Epithelial cell of proximal tubule (primary cell): ENCODE measurements around the gene FAM3C. TPM values are rescaled to one million over a fixed set of nuclear protein-coding genes. Genes with fewer than 3 reads are reported as not detected.
A peak's percentile ranks its signal among the peaks of the same experiment; 100 is the strongest.

Source experiments
- DNase-seq: peaks from one replicate; pipeline ENCODE4 v3.0.0-alpha.2; 2011; ENCODE audit warnings: low read depth
- H3K4me3 ChIP-seq: 2 replicates; pipeline ENCODE4 v1.5.1; 2011; ENCODE audit warnings: low read depth, mild to moderate bottlenecking, low read length
- total RNA-seq: library from RNA; depleted of rRNA; stranded (reverse); fragments of >200 nt; gene quantifications from 2 replicates; pipeline ENCODE4 v1.2.3, GENCODE V29; 2015
- TF ChIP-seq, protein P1 (sequence below): conservative IDR thresholded peaks from 2 replicates; pipeline ENCODE4 v1.5.1; 2012; ENCODE audit warnings: low read depth, mild to moderate bottlenecking, low read length

The FAM3C gene
- total RNA-seq, 1 donor from 2014 or later, result 134 TPM

- peak; percentile 64 for DNase-seq
- H3K4me3 ChIP-seq, result peak overlapping the region; percentile 45
- TF ChIP-seq, protein P1, sequence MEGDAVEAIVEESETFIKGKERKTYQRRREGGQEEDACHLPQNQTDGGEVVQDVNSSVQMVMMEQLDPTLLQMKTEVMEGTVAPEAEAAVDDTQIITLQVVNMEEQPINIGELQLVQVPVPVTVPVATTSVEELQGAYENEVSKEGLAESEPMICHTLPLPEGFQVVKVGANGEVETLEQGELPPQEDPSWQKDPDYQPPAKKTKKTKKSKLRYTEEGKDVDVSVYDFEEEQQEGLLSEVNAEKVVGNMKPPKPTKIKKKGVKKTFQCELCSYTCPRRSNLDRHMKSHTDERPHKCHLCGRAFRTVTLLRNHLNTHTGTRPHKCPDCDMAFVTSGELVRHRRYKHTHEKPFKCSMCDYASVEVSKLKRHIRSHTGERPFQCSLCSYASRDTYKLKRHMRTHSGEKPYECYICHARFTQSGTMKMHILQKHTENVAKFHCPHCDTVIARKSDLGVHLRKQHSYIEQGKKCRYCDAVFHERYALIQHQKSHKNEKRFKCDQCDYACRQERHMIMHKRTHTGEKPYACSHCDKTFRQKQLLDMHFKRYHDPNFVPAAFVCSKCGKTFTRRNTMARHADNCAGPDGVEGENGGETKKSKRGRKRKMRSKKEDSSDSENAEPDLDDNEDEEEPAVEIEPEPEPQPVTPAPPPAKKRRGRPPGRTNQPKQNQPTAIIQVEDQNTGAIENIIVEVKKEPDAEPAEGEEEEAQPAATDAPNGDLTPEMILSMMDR, result no peak
These were observed 1.7 kb upstream of the FAM3C start for GRCh38 chr7:121397822-121398221.

GRCh38 chr7:121397361-121397760, 1.3 kb upstream of the FAM3C start:
- TF ChIP-seq, protein P1, result no peak
- DNase-seq, result no peak
- H3K4me3 ChIP-seq, result no peak overlapping the region

DNA sequence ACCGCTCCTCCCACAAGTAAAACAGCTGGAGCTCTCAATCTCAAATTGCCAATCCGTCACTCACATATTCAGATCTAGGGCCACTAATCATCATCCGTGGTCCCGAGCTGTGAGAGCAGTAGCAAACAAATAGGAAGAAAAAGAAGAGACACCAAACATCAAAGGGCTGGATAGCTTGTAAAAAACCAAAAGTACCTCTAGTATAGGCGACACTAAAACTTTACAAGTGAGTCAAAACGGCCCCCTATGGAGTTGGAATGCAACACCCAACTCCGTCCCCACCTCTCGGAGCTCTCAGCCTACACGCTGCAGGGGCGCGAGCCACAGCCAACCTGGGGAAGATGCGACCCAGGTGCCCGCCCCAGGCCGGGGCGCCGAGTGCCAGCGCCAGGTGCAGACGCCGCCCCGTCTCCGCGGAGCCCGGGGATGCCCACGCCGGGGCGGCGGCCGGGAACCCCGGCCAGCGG, 581 bp downstream of the FAM3C start:
- H3K4me3 ChIP-seq, result peak overlapping the region; percentile 77
- DNase-seq, result no peak
- TF ChIP-seq, protein P1, result no peak

- DNase-seq, result peak; percentile 64
- TF ChIP-seq, protein P1, result no peak
- peak overlapping the region; percentile 77 for H3K4me3 ChIP-seq
These were observed 1.4 kb downstream of the FAM3C start for GRCh38 chr7:121394709-121395140.

DNA sequence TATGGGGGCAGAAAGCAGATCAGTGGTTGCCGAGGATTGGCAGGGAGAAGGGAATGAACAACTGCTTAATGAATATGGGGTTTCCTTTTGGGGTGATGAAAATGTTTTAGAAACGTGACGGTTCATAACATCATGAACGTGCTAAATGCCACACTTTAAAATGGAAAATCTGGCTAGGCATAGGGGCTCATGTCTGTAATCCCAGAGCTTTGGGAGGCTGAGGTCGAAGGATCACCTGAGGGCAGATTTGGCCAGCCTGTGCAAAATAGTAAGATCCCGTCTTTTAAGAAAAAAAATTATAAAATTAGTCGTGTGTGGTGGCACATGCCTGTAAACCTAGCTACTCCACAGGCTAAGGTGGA, 3.1 kb downstream of the FAM3C start:
- H3K4me3 ChIP-seq, result peak overlapping the region; percentile 22
- TF ChIP-seq, protein P1, result no peak
- no peak for DNase-seq

- TF ChIP-seq, protein P1, result no peak
- no peak for DNase-seq
These were observed 3.7 kb downstream of the FAM3C start for GRCh38 chr7:121392277-121393004.

DNA sequence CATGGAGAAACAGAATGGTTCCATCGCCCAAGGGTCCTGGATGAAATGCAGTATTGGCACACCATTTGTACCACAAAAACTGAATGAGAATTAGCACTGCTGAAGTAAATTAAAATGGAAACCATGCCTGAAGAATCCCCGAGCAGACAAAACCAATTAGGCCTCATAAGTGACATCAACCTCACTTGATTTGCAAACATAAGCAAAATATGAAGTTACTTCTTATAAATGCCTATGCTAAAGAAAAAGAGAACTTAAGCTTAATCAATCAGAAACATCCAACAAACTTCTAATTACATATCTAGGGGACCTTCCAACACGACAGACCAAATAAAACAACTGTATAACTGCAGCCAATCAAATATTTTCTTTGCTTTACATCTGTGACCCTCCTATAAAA, 4.4 kb downstream of the FAM3C start:
- H3K4me3 ChIP-seq, result peak overlapping the region; percentile 17
- TF ChIP-seq, protein P1, result no peak
- no peak for DNase-seq

More at GRCh38 chr7:121392277-121393004, 3.7 kb downstream of the FAM3C start:
- peak overlapping the region; percentile 22 for H3K4me3 ChIP-seq
